GM21576 (cell line): ENCODE data around the gene RTRAF.

Experiments
- ATAC-seq: cut with Tn5 transposase; IDR thresholded peaks from one replicate; pipeline ENCODE4 v1.9.1; 2021; ENCODE audit warnings: mild to moderate bottlenecking, moderate library complexity; ENCODE audit not compliant: unreplicated experiment

RTRAF gene

DNA sequence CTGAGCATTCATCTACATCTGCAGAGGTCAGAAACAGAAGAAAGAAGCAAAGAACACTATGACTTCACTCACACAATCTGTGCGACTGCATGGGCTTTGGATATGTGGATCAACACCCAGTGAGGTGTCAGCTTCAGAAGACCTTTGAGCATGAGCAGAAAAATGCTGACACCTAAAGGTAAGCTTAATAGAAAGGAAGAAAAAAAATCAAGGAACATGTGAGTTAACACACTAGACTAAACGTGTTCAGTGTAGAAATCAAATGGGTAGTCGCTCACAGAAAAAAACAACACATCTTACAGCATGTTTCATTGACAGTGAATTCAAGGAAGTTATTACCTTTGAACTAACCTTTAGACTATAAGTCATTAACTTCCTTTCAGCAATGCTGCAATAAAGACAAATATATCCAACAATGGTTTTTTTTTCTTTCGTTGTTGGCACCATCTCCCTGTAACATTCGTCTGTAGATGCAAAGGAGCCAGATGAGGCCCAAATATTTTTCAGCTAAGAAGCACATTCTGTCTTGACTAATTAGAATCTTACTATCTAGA lies 30.9 kb downstream of the RTRAF start:
- ATAC-seq, result no peak

DNA sequence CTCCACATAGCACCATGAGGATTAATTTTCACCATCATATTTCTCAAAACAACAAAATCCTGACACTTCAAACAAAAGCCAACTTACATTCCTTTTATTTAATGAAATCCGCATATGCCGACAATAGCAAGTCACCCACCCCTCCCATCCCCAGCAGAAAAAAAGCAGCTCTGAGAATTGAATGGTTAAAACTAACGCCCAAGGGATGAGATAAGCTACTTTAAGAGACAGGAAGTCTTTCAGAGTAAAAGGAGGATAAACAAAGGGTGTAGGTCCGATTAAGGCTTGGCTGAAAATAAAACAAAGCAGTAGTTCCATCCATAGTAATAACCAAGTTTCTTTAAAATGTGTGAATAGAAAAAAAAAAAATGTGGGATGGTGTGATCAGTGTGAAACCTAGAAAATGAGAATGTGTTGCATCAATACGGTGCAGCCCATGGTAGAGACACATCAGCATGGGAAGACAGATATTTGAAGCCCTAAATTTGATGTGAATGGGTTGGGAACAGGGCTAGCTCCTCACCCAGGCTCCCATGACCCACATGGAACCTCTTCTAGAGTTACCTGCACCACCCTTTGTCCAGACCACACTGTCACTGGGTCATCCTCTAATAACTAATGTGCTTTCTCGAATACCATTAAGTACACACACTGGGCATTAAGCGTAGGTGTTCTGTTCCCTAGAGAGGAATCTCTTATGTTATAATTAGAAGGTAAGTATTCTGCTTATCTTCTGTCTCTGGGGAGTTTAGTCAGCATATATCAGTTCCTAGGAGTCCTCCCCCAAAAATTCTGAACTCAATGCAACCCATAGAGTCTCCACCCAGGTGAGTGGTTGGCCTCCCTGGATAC lies 31.7 kb downstream of the RTRAF start:
- ATAC-seq, result no peak

DNA sequence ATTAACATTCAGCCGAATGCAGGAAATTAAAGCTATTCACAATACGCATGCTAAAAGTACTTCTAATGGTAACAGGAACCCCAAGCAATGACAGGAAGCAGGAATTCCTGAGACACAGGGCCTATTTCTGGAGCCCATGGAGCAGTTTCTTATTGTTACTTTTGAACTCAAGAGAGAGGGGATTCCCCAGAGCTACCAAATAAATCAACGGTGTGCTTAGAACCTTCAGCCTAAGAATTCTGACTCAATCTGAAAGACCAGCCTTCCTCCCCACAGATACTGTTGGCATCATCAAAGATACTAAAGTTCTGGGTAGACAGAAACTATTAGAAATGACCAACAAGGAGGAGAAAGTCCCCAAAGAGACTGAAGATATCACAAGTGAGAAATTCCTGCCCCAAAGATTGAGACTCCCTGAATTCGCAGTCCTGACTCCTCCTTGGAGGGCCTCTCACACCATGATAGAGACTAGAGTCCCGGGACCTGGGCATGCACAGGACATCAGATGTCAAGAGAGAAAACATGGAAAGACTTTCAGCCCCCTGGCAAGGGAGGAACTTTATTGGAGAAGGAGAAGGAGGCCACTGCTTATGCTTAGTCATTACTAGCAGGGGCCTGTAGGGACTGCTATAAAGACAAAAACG lies 32.7 kb downstream of the RTRAF start:
- ATAC-seq, result peak; percentile 79

DNA sequence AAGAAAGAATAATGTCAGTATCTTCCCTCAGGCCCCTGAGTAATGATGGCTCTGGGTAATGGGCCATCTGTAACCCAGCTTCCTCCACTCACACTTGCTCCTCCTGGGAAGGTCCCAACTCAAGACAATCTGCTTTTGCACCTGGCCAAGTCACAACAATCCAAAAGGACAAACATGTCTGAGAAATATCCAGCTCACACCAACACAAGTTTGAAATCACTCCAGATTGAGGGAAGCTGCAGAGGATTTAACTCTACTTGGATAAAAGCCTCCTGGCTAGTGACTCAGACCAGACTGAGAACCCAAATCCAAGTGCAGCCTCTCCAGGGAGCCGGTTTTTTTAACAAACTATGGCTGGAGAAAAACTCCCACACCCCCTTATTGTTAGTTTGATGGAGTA lies 34.2 kb downstream of the RTRAF start:
- no peak for ATAC-seq

DNA sequence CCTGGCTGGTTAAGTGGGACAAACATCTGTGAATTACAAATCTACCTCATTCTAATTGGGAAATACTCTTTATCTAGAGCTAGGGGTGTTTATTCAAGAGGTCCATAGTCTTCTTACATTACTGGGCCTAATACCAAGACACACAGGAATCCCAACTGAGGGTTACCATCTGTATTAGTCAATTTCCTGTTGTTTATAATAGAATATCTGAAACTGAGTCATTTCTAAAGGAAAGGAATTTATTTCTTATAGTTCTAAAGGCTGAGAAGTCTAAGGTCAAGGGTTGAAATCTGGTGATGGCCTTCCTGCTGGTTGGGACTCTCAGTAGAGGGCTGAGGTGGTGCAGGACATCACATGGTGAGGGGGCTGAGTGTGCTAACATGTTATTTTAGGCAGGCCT lies 36.0 kb downstream of the RTRAF start:
- no peak for ATAC-seq

DNA sequence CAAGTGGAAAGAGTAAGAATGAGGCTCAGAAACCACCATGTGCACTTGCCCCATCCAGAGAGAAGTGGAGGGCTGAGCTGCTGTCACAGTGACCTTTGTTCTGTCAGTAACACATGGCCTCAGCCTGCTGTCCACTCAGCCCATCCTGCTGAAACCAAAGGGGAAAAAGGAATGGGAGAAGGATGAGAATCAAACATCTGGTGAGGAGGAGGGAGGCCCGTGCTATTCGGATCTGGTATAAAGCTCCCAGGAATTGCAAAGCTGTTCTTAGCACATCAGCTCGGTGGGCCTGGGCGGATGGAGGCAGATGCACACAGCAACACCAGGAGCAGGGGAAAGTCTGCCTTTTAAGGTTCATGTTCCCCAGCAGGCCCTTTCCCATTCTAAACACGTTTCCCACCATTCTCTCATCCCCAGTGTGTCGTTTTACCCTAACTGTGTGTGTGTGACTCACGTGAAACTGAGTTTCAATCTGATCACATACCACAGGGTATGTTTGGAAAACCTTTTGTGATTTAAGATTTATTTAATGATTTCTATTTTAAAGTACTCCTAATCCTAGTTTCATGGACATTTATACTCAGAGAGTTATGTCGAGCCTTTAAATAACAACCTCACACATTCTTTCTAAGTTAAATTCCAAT lies 36.8 kb downstream of the RTRAF start:
- ATAC-seq, result no peak

DNA sequence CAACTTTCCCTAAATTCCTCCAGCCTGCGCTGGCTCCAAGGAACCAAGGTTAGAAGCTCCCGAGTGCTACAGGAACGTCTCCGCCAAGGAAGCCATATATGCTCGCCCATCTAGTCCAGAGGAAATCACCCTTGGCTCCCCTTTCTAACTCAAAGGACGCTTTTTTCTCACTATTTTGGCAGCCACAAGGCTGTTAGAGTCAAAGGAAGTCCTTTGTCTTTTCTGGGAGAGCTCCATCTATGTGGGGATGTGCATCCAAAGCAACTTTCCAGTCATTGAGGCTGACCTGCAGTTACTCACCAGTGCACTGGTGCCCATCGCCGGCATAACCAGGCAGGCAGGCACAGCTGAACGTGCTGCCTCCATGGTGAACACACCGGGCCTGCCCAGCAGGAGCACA lies 37.6 kb downstream of the RTRAF start:
- no peak for ATAC-seq

DNA sequence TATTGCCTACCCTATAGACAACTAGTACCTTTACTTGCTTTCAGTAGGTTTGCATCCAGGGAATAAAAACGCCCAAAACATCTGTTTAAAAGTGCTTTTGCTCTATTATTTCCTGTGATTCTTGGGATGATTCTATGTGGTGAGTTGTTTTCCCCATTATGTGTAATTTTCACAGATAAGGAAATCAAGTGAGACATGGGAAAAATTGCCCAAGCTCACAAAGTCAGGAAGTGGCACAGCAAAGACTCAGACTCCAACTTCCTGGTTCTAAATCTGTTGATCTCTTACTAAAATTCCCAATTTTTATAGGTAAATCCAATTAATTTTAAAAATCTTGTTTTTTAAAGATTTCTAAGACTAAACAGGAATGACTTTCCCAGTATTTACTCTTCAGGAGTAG lies 40.5 kb downstream of the RTRAF start:
- ATAC-seq, result no peak

DNA sequence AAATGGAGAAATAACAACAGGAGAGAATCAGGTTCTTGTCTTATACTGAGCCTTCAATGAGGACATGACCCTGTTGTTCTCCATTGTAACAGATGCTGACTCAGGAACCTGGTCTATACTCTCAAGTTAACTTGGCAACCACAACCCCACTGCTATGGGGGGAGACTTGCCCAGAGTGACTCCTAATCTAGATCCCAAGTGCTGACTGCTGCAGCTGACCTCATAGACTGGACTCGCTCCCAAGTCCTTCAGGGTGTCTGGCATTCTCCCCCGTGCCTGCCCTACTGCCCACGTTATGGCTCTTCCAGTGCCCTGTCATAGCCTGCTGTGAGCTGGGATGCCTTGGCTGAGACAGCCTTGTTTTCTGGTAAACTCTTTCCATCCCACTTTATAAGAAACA lies 42.4 kb downstream of the RTRAF start:
- no peak for ATAC-seq

DNA sequence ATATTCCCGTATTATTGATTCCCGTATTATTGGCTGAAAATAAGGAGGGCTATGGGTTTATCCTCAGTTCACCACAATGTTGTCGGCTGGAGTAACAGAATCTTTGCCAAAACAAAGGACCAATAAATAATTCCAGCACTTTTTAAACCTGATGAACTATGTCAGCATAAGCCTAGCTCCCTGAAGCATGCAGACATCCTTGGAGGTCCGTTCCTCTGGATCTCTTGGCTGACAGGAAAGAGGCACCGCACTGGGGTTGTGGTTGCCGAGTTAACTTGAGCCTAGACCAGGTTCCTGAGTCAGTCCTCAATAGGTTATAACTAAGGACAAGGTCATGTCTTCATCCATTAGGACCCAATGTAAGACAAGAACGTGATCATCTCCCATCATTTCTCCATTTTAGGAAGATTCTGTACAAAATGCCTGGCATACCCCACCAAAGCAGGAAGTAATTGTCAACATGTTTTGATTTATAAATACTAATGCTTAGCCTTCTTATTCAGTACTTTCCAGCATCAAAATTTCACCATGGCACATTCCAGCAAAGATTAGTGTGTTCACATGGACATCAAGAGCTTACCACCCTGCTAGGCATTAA lies 43.0 kb downstream of the RTRAF start:
- ATAC-seq, result no peak

DNA sequence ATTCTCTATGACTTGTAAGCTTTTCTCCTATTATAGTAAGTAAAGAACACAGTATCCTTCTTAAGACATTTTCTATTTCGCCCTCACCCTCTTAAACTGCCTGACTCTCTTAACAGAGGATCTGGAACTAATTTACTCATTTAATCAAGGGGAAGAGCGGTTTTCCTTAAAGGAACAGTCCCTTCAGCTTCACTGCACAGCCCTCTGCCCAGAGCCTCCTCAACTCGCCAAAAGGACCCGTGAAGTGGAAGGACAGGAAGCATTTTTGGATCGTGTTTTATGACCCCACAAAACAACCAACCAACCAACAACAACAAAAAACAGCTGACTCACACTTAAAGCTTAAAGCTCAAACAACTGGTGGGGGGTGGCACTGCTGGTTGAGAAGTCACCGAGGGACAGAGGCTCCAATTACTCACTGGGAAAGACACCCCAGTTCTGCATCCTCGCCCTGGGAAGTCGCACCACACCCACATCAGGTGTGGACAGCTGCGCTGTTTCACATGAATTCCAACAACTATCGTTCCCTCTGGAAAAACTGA lies 43.8 kb downstream of the RTRAF start:
- ATAC-seq, result no peak

DNA sequence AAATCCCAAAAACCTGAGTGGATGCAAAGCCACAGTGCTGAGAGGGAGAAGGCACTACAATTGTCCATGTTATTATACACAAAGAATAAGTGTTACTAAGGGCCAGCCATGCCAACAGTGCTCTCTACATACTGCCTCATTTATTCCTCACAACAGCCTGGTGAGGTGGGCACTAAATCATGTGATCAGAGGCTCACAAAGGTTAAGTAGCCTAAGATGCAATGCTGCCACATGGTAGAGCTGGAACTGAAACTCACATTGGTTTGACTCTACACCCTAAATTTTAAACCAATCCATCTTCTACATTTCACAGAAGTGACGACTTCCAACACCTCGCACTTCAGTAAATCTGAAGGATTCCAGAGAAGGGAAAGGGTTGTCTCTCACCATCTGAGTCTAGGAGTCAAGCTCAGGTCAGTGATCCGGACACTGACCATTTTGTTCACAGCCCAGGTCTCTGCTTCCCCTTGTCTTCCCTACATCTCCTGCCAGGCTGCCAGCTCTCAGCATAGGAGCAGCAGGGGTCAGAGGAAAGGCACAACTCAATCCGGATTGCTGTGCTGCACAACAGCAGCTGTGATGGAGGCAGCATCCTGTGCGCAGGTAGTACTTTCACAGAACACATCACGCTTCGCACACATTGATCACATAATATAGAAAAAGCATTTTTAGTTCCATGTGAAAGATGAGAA lies 49.9 kb downstream of the RTRAF start:
- no peak for ATAC-seq

DNA sequence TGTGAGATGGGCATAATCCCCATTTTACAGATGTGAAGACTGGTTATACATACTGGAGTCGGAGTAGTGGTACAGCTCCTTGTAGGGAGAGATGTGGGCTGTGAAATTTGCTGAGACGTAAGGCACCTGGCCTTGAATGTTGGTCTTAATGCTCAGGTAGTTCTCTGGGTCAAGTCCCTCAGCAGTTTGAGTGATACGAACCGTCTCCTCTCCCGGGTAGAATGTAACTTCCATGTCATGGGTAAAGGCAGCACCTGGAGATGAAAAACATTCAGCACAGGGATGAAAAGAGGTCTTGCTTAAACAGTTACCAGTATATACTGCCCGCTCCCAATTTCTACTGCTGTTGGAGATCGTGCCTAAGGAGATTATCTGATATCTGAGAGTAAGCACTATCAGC lies 51.3 kb downstream of the RTRAF start:
- no peak for ATAC-seq

DNA sequence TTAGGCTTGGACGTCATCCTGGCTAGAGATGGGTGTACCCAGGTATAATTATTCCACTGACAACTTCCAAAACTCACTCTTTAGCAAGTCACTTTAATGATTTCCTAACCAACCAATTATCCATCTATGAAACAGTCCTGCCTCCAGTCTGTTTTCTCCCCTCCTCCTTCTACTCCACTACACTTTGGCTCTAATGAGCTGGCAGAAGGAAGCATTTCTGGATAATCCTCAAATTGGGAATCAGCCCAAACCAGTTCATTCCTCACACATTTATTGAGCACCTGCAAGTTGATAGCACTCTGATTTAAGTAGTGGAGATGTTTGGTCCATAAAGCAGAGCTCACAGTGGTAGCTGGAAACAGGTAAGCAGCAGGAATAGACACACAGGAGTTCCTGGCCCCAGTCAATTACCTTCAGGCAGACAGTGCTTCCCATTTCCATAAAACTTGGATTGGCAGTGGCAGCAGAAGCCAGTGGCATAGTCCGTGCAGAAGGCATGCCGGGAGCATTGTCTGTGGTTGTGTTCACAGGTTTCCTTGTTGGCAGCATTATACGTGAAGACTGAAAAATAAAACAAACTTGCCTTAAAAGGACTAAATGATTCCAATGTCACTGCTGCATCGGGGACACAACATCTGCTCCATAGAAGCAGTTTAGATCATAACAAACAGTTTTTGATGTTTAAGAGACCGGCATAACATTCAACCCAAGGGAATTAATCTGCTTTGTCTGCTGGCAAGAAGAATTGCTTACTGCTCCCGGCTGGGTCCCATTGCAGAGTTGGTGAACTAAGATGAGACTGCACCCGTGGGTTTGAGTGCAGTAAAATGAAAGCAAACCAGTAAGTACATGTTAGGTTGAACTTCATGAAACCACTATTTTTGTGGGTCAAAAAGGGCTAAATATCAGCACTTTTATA lies 53.3 kb downstream of the RTRAF start:
- no peak for ATAC-seq

DNA sequence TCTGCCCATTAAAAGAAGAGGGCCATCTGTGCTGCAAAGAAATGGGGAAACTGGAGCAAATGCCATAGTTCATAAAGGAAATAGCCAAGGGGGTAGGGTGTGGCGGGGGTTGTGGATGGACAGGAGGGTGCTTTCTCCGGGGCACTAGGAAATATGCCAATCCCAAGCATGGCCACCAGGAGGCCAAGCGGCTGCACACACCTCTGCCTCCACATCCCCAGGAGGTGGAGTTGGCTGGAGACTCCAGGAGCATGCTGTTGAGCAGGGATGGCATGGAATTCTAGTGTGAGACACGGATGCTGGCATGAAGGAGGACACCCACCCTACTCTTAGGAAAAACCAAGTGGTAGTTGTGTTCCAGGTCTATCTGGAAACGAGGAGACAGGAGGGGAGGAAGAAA lies 54.3 kb downstream of the RTRAF start:
- ATAC-seq, result no peak

DNA sequence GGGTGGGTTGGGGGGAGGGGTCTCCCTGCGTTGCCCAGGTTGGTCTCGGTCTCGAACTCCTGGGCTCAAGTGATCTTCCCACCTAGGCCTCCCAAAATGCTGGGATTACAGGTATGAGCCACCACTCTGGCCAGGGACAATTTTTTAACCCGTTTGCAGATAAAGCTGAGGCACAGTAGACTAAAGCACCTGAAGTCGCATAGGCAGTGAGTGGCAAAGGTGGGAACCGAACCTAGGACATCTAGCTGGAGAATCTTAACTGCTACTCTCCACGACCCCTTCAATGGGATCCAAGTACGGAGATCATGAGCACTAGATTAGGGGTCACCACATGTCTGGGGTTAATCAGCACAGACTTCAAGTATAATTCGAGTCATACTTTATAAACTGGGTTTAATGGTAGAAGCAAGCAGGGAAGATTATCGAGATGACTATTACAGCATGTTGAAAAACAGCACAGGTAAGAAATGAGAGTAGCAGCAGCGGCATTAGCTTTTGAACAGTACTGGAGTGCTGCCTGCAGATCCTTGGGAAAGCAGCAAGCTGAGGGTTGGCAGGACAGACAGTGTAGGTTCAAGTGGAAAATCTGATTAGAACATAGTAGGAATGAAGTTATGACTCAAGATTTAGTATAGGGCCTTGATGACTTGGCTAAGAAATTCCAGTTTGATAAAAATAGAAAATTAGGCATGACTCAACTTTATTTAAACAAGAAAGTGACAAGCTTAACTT lies 55.6 kb downstream of the RTRAF start:
- no peak for ATAC-seq

DNA sequence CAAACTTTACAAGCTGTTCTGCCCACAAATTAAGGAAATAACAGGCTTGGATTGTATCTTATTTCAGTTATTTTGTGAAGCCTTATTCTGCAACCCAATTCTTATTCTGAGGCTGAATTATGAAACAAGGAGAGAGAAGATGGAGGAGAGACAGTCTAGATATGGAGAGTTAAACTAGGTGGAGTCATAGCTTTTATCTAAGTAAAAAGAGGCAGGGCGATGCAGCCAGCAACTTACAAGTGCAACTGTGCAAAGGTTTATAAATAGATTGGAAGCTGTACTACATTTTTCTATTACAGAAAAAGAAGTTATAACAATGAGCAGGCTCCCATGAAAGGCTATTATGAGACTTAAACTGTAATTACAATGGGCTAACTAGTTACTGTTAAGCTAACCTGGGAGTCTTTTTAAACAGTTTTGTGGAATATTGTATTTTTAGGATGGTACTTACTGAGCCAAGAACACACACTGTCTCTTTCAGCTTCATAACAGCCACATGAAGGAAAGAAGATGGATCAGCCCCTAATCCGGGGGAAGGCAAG lies 57.1 kb downstream of the RTRAF start:
- no peak for ATAC-seq

DNA sequence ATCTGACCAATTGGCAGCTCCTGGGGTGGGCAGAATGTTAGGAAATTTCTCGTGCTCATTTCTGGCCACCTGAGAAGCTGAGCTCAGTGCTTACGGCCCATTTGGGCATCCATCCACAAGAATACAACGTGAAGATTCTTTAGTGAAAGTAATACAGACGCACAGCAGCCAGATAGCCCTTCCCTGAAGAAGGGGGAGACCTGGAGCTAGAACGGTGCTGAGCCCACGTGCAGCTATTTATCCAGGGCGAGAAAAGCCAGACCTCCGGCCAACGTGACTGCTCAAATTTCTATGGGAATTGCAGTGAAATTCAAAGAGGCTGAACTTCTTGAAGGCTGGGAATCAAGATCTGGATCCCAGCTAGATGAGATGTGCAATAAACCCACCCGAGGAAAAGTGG lies 58.8 kb downstream of the RTRAF start:
- ATAC-seq, result no peak
